SIG-M5 (cell line): Measurements from ENCODE around the gene ARL5C.
A peak's percentile ranks its signal among the peaks of the same experiment; 100 is the strongest.
"Not testable (repeated sequence)": the region's sequence is repeated elsewhere in the genome, so short reads cannot be mapped to it uniquely, and the experiment has no call there.

ENCODE experiments used
- DNase-seq: peaks from one replicate; lab custom pipeline; 2025; lab: John Stamatoyannopoulos, UW

ARL5C gene

DNA sequence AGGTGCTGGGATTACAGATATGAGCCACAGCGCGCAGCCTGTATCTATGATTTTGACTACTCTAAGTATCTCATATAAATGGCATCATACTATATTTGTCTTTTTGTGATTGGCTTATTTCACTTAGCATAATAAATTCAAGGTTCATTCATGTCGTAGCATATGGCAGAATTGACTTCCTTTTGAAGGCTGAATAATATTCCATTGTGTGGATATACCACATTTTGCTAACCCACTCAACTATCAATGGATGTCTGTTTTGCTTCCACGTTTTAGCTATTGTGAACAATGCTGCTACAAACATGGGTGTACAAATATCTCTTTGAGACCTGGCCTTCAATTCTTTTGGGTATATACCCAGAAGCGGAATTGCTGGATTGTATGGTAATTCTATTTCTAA lies 24.7 kb downstream of the ARL5C start:
- DNase-seq: no peak

DNA sequence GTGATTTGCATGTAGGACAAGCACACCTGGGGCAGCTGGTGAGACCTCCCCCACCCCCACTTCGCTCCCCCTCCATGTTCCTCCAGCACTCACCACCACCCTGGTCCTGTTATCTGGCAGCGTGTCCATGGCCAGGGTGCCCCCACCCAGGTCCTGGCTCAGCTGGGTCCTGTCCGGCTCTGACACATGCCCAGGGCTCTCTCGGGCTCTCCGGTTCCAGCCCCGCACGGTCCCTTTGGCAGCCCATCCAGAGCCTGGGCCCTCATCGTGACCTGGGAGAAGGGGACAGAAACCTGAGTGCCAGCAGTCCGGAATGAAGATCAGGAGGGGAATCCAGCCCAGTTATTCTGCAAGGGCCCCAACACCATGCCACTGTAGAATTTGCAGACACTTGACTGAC lies 26.4 kb downstream of the ARL5C start:
- no peak for DNase-seq

DNA sequence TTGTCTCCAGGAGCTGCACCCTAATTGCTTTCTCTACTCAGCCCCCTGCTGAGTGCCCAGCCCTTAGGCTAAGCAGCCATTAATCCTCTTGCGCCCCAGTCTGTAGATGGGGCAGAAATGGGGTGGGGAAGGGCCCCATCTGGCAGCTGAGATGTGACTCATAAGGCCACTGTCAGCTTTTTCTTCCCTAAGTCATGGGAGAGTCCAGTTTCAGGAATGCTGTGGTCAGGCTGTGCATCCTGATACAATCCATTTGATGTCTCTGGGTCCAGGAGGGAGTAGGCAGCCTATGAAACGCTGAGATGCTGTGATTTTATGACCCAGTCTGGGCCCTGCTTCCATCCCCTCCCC lies 26.8 kb downstream of the ARL5C start:
- DNase-seq: no peak

DNA sequence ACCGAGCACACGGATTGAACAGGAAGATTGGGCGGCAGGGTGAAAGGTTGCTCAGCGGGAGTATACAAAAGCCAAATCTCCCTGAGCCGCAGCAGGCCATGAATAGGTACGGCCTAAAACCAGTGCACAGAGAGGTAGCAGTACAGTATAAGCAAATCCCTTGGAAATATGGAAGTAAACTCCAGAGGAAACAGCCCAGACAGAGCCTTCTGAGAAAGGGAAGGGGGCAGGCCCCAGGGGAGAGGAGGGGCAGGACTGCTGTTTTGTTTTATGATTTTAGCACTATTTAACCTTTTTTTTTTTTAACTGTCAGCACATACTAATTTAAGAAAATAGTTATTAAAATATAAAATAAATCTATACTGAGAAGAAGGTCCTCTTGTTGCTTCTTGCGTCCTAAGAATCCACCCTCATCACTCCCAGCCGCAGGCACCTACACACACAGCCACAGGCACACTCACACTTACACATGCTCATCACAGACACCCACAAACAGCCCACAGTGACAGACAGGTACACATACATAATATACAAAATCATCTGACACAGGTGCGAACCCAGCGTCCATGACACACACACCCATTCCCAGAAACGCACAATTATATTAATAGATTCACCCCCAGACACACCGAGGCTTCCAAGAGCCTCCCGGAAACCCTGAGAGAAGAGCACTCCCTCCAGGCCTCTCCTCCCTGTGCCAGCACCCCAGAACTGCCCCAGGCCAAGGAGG lies 27.4 kb downstream of the ARL5C start:
- no peak for DNase-seq

DNA sequence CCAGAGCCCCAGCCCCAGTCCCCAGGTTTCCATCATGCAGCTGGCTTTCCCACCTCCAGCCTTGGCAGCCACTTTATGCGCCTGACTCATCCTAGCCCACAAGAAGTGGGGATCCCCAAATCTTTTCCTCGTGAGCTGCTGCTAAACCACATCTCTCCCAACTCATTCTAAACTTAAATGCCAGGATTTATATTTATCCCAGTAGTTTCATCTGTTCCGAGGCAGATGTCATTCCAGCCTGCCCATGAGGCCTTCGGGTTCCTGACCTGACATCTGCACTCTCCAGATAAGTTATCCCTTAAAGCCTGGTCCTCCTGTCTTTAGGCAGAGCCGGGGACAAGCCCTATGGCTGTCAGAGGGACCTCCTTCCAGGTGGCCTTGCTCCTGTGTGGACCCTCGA lies 31.1 kb downstream of the ARL5C start:
- no peak for DNase-seq

DNA sequence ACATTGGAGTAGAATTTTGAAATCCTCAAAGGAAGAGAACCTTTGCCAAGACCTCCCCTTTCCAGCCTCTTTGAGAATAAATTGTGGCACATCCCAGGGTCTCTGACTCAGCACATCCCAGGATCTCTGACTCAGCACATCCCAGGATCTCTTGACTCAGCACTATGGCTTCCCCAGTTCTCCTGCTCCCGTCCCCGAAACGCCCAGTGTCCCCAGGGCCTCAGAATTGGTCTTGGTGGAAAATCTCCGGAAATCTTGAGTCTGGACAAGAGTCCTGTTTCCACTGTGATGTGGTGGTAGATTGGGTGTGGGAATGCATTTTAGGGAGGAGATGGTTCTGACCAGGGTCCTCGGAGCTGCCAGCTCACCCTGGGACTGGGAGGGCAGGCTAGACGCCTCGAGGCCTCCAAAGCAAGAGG lies 33.8 kb downstream of the ARL5C start:
- DNase-seq: no peak

DNA sequence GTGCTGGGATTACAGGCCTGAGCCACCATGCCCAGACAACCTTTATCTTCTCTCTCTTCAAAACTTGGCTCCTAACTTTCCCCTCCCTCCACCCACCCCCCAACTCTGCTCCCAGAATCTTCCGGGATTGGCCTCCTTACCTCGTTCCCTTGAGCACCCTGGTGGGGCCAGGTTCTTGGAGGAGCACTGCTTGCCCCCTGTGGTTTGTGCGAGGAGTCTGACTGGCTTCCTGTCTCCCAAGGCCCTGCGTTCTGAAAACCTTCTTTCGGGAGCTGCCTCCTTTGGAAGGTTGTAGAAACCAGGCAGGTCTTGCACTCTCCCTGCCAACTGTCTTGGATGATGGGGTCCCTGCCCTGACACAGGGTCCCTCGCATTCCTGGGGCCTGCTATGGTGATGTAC lies 34.3 kb downstream of the ARL5C start:
- DNase-seq: no peak

DNA sequence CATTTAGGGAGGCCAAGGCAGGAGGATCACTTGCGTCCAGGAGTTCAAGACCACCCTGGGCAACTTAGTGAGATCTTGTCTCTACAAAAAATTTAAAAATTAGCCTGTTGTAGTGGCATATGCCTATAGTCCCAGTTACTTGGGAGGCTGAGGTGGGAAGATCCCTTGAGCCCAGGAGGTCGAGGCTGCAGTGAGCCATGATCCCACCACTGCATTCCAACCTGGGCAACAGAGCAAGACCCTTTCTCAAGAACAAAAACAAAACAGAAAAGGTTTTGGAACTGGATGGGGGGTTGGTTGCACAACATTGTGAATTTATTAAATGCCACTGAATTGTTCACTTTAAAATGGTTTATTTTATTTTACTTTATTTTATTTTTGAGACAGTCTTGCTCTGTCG lies 35.8 kb downstream of the ARL5C start:
- no peak for DNase-seq

DNA sequence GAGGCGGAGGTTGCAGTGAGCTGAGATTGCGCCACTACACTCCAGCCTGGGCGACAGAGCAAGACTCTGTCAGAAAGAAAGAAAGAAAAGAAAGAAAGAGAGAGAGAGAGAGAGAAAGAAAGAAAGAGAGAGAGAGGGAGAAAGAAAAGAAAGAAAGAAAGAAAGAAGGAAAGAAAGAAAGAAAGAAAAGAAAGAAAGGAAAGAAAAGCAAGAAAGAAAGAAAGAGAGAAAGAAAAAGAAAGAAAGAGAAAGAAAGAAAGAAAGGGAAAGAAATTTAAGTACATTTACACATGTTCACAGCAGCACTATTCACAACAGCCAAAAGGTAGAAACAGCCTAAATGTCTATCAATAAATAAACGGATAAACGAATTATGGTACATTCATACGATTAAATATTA lies 36.4 kb downstream of the ARL5C start:
- not testable (repeated sequence) for DNase-seq

DNA sequence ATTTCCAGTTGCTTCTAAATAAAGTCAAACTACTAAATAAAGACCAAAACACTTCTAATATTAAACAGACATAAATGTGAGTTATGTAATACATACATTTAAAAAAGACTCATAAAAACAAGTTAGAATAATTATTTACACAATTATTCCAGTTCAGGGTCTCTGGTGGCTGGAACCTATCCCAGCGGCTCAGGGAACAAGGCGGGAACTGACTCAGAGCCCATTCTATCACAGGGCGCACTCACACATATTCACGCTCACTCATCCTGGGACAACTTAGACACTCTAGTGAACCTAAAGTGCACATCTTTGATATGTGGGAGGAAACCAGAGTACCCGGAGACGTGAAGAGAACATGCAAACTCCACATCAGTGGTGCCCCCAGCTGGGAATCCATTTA lies 39.5 kb downstream of the ARL5C start:
- no peak for DNase-seq

DNA sequence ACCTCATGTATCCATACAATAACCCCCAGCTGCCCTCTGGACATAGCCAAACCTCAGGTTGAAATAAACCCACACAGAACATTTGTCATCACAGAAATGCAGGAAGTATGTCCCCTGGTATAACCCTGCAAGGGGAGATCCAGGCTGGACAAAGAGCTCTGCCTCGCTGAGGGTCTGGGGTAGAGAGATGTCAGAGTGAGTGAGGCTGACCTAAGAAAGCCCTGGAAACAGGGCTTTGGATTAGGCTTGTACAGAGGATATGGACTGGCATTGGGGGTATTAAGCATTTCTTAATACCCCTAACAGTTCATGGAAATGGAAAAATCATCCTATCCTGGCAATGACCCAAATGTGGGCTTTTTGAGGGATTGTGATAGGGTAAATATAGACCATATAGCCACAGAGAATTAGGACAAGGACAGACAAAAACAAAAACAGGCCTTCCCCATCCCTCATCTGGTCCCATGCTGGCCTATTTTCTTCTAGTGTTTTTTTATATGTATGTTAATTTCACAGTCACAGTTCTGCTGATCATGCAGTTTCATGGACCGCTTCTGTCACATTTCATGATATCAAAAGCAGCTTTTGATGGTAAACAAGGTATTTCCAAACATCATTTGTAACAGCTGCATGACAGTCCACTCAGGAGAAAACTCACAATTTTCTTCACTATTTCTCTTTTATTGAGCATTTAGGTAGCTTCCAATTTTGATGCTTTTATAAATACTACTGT lies 40.7 kb downstream of the ARL5C start:
- DNase-seq: no peak

DNA sequence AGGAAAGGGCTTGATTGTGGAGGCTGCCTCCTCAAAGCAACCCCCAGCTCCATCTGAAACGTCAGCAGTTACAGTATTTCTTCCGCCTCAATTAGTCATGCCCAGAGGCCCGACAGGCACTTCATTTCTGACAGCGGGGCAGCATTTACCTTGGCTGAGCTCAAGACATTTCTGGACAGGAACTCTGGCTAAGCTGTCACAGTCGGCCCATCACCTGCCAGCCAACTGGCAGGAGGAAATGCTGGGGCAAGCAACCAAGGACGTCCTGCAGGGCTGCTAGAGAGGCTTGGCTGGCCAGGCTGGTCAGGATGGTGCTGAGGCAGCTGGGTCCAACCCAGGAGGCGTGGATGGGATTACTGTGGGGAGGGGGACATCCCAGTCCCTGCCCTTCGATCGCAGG lies 42.3 kb downstream of the ARL5C start:
- no peak for DNase-seq

DNA sequence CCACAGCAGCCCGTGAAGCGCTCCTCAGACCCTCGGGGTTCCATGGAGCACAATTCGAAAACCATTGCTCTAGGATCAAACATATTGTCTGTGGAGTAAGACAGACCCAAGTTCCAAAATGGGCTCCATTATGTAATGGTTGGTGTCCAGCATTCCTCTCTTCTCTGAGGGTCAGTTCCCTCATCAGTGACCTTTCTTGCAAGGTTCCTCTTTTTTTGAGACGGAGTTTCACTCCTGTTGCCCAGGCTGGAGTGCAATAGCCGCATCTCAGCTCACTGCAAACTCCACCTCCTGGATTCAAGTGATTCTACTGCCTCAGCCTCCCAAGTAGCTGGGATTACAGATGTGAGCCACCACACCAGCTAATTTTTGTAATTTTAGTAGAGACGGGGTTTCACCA lies 43.0 kb downstream of the ARL5C start:
- DNase-seq: no peak

DNA sequence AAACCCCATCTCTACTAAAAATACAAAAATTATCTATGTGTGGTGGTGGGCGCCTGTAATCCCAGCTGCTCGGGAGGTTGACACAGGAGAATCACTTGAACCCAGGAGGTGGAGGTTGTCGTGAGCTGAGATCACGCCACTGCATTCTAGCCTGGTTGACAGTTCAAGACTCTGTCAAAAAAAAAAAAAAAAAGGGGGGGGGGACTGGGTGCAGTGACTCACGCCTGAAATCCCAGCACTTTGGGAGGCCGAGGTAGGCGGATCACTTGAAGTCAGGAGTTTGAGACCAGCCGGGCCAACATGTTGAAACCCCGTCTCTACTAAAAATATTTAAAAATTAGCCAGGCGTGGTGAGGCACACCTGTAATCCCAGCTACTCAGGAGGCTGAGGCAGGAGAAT lies 44.0 kb downstream of the ARL5C start:
- DNase-seq: not testable (repeated sequence)

DNA sequence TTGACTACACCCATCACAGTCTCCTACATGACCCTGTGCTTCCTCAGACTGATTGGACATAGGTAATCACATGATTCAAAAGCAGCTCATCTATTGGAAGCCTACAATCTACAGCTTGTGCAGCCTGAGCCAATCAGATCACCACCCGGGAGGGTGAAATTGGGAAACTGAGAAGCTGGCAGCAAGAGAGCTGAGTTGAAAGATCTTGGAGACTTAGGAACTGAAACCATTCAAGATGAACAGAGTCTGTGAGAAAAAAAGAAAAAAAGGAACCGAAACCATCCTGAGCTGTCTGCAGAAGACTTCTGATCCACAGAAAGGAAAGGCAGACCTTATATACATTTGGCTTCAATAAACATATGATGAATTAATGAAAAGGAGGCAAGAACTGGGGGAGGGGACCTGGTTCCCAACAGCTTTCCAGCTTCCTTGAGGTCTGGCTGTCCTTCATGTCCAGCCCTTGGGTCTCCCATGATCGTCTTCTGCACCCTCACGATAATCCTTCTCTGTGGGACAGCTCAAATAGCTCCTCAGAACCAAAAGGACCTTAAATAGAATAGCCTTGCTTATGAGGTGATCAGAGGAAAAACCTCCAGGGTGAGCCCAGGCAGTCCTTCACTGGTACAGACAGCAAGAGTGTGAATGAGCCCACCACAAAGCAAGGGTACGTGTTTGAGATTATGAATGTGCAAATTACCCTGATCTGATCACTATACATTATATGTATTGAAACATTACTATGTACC lies 47.1 kb downstream of the ARL5C start:
- DNase-seq: peak; percentile 93

DNA sequence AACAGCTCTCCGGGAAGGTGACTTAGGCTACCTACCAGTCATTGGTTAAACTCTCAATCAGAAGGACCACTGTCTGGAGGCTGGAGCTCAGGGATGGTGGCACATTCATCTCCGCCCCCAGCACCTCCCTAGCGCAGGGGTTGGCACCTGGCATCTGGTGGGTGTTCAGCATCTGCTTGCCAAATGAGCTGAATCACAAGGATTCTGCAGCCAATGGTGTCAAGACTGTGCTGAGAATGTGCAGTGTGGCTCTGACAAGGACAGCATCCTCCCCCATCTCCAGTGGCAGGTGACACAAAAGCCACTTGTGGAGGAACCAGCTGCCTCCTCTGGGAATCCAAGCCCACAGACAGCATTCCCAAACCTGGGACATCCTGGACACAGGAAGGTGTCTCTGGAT lies 49.7 kb downstream of the ARL5C start:
- no peak for DNase-seq

DNA sequence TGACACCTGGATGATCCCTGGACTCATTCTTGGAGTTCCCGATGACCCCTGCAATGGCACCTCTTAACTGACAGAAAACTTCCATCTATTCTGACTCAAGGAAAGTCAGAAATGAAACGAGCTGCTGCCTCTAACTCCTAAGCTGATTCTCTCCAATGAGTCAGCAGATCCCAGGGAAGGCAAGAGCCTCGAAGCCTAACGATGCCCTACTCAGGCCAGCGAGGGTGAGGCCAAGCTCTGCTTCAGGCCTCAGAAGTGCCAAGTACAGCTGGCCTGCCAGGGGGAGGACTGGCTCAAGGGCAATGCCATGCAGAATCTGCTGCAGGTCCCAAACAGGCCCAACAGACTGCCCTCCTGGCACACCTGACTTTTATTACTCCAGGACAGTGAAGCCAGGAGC lies 50.8 kb downstream of the ARL5C start:
- no peak for DNase-seq

DNA sequence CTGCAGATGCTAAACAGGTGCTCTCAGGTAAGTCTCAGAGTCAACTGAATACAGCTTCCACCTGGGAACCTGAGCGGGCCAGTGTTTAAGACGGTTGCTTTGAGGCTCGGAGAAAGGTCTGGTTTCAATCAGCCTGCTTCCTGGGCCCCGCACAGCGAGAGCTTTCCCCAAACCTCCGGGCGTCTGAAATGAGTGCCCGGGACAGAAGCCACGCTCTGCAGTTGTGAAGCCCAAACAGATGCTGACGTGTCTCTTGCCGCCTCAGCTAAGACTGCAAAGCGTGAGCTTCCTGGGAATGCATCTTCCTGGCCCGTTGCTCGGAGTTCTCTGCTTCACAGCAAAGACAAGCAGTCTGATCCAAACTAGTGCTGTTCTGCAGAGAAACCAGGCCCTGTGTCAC lies 51.2 kb downstream of the ARL5C start:
- no peak for DNase-seq

DNA sequence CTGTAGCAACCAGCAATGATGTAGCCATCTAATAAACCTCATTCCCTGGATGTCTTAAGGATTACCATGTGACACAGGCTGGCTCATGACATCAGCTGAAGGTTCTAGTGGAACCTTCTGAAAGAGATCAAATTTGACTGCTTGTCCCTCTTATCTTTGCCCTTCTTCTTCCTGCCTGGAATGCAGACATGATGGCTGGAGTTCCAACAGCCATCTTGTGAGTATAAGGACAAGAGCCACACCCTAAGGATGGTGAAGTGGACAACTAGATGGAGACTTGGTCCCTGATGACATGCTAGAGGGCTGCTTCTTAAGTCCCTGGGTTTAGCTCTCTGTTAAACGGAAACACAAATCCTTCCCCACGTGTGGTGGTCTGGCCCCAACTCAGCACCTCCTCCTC lies 52.1 kb downstream of the ARL5C start:
- DNase-seq: no peak

DNA sequence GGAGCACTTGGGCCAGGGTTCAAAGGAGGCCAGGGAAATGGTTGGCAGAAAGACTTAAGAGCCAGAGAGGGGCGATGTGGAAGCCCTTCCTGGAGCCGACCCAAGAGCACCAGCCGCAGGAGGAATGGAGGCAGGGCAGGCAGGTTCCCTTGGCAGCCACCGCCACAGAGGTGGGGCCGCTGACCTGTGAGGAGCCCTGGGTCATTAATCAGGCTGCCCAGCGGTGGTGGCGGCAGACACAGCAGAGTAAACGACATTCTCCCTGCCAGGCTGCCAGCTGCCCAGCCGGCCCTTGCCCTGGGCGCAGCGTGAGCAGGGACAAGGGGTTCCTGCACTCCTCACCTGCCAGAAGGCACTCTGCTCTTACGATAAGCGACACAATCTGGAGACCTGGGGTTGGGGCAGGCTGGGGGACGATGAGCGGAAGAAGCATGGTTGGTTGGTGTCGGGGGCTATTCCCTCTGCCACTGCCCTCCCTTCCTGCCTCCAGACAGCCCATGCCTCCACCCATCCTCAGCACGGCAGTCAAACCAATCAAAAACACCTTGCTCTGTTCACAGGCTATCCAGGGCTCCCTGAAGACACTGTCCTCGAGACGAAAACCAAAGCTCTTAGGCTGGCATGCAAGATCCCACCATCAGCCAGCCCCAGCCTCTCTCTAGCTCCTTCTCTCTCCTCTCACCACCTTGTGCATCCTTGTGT lies 55.4 kb downstream of the ARL5C start:
- no peak for DNase-seq

DNA sequence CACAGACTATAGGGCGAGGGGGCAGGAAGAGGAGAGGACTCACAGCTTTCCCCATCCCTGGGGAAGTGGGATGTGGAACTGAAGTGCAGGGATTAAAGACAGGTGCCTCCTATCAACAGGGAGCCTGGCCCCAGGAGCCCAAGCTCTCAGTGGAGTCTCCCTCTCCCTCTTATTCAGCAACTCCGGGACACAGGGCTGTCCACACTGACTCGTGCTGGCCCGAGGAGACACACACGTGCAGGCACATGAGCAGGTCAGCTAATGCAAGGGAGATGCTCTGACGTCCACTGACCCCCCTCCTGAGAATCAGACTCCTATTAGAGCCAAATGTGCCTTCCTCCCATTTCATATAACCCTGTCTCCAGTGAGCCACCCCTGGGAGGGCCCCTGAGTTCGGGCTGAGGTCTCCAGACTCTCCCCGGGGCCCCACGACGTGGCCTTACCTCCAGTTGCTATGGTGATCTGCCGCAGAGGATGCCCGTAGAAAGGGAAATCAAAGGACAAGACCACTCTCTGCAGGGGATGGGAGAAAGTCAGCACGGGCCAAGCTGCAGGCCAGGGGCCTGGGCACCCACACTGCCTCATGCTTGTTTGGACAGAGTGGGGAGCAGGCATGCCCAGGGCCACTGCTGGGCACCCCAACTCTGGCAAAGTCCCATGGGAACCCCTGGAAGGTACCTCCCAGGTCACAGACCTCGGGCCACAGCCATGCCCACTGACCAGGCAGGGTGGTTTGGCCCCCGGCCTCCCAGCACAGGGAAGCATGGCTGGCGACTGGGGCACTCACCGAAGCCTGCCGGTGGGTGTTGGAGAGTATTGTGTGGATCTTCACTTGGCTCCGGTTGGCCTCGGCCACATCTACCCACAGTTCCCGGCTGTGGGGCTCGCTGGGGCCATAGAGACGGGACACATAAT lies 57.2 kb downstream of the ARL5C start:
- DNase-seq: no peak

DNA sequence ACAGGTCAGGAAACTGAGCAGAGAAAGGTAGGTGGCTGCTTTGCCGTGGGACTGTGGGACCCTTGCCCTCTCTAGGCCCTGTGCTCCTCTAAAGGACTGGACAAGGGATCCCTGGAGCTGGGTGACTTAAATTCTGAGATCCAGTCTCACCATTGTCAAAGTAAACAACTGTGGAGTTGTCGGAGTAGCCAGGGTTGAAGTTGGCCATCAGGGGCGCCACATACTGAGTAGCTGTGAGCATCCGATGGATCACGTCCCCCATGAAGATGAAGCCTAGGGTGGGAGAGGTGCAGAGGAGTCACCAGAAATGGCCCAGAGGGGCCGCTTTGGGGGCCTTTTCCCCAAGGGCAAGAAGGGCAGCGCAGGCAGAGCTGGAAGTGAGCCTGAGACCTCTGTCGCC lies 58.0 kb downstream of the ARL5C start:
- DNase-seq: no peak
